ENCODE results near the gene RIMS1. TPM values are rescaled to one million over a fixed set of nuclear protein-coding genes. Genes with fewer than 3 reads are reported as not detected.
A peak's percentile ranks its signal among the peaks of the same experiment; 100 is the strongest.

The RIMS1 gene
- total and polyA plus RNA-seq, 9 of the 15 experiments (the other 6 are each of a cell fraction or from before 2014, with no cell fraction given), result not detected

- Histone ChIP-seq H3K79me2 (ENCODE audit: control insufficient read depth, insufficient read depth, low read length) (no peaks in the 10 kb centered on the region), H4K20me1 (replicated peaks; ENCODE audit: control insufficient read depth, insufficient read depth, low read length) (no peaks in the 10 kb centered on the region), H3K27ac (ENCODE audit: extremely low read depth, low read depth, low read length) (no peak overlapping the region), H3K4me1 (replicated peaks in 1 of 2; ENCODE audit: control insufficient read depth in 2 of 2, insufficient read depth in 2 of 2, low read length in 2 of 2) (no peaks in the 10 kb centered on the region), H3K36me3 (ENCODE audit: control insufficient read depth, insufficient read depth, low read length) (no peaks in the 10 kb centered on the region), H3K9me3 (replicated peaks; ENCODE audit: control insufficient read depth, insufficient read depth, low read depth, low read length) (no peaks in the 10 kb centered on the region), H3K4me2 (ENCODE audit: insufficient read depth, low read length) (no peak overlapping the region), H3K9ac (ENCODE audit: insufficient read depth in 1 of 2, low read depth in 2 of 2, low read length in 2 of 2) (no peak overlapping the region), H2AFZ (ENCODE audit: low read depth, low read length) (no peak overlapping the region), H3K27me3 (ENCODE audit: control insufficient read depth in 2 of 2, insufficient read depth in 2 of 2, low read length in 2 of 2) (no peaks in the 10 kb centered on the region), H3K4me3 (no peak overlapping the region), H3K9me1 (ENCODE audit: control insufficient read depth, insufficient read depth, low read length) (no peaks in the 10 kb centered on the region)
- ATAC-seq (no peak), FAIRE-seq (no peak), DNase-seq (ENCODE audit: extremely low read depth in 1 of 4, low spot score in 3 of 4) (peak in 1 of 4 experiments; percentile 5)
- BruUV-seq (replicated peaks), result no TSS peak
- TF ChIP-seq DMBX1 (CRISPR knock-in tag; IDR thresholded peaks at IDR 0.05; ENCODE audit: borderline replicate concordance) (no peak), NFIC (IDR thresholded peaks at IDR 0.05) (peak; percentile 94), NFIX (CRISPR knock-in tag; IDR thresholded peaks at IDR 0.05; ENCODE audit: low read depth) (peak; percentile 78), POLR3G (IDR thresholded peaks at IDR 0.05; ENCODE audit: extremely low read depth, insufficient read length, insufficient replicate concordance) (no peak)
- TF ChIP-seq, protein P1, sequence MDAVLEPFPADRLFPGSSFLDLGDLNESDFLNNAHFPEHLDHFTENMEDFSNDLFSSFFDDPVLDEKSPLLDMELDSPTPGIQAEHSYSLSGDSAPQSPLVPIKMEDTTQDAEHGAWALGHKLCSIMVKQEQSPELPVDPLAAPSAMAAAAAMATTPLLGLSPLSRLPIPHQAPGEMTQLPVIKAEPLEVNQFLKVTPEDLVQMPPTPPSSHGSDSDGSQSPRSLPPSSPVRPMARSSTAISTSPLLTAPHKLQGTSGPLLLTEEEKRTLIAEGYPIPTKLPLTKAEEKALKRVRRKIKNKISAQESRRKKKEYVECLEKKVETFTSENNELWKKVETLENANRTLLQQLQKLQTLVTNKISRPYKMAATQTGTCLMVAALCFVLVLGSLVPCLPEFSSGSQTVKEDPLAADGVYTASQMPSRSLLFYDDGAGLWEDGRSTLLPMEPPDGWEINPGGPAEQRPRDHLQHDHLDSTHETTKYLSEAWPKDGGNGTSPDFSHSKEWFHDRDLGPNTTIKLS (IDR thresholded peaks at IDR 0.05; ENCODE audit: borderline replicate concordance, low read depth), result no peak
- TF ChIP-seq, protein P2, sequence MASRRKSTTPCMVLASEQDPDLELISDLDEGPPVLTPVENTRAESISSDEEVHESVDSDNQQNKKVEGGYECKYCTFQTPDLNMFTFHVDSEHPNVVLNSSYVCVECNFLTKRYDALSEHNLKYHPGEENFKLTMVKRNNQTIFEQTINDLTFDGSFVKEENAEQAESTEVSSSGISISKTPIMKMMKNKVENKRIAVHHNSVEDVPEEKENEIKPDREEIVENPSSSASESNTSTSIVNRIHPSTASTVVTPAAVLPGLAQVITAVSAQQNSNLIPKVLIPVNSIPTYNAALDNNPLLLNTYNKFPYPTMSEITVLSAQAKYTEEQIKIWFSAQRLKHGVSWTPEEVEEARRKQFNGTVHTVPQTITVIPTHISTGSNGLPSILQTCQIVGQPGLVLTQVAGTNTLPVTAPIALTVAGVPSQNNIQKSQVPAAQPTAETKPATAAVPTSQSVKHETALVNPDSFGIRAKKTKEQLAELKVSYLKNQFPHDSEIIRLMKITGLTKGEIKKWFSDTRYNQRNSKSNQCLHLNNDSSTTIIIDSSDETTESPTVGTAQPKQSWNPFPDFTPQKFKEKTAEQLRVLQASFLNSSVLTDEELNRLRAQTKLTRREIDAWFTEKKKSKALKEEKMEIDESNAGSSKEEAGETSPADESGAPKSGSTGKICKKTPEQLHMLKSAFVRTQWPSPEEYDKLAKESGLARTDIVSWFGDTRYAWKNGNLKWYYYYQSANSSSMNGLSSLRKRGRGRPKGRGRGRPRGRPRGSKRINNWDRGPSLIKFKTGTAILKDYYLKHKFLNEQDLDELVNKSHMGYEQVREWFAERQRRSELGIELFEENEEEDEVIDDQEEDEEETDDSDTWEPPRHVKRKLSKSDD (conservative IDR thresholded peaks at IDR 0.05; ENCODE audit: low read length), result no peak
- ChIA-PET POLR2A (interaction anchor here (0.7 kb wide), 1 partner anchor 13 kb away, joined by 4 read pairs; no protein-coding TSS in a partner anchor), CTCF (ENCODE audit: low intra/inter-chr PET ratio) (no interaction called here)
- intact Hi-C loops (cut with micrococcal nuclease), result no loop called here
- in situ Hi-C loops (cut with MboI), result no loop called here
- WGBS (ENCODE audit: insufficient coverage, low coverage, missing lambda C conversion rate), result 6% methylated on average over 4 of the region's 4 CpGs
Observed at GRCh38 chr6:71977884-71978283, 91.5 kb downstream of the RIMS1 start.
